Measurements from ENCODE around the gene NFYA.

The NFYA gene

GRCh38 chr6:41132254-41132653 lies 59.5 kb downstream of the NFYA start:
- Histone ChIP-seq H3K79me2 (ENCODE audit: control insufficient read depth, low read length) (no peaks in the 10 kb centered on the region), H3K4me3 (ENCODE audit: low read length) (no peak overlapping the region), H3K4me1 (ENCODE audit: control insufficient read depth, low read length) (no peaks in the 10 kb centered on the region), H3K27me3 (ENCODE audit: control insufficient read depth, low read length) (no peaks in the 10 kb centered on the region), H3K9me2 (replicated peaks; ENCODE audit: control insufficient read depth, low read length) (no peaks in the 10 kb centered on the region), H4K20me1 (ENCODE audit: control insufficient read depth, insufficient read depth, low read depth, low read length) (no peaks in the 10 kb centered on the region), H3K36me3 (ENCODE audit: control insufficient read depth, low read length) (no peaks in the 10 kb centered on the region), H3F3A (ENCODE audit: control insufficient read depth, insufficient read depth) (no peaks in the 10 kb centered on the region), H3K27ac (ENCODE audit: low read depth, low read length) (no peak overlapping the region), H3K9me3 (ENCODE audit: control insufficient read depth, insufficient read depth, low read length) (no peaks in the 10 kb centered on the region), H3K4me2 (ENCODE audit: low read length) (no peak overlapping the region)
- TF ChIP-seq EZH2phosphoT487 (IDR thresholded peaks at IDR 0.05; ENCODE audit: borderline replicate concordance, low read length) (no peak), CTCF (IDR thresholded peaks at IDR 0.05; ENCODE audit: low read depth, low read length, poor library complexity, severe bottlenecking) (no peak)

GRCh38 chr6:41135062-41135832 lies 62.5 kb downstream of the NFYA start:
- no peak for TF ChIP-seq CTCF (IDR thresholded peaks at IDR 0.05; ENCODE audit: low read depth, low read length, poor library complexity, severe bottlenecking)
- TF ChIP-seq EZH2phosphoT487 (IDR thresholded peaks at IDR 0.05; ENCODE audit: borderline replicate concordance, low read length), result no peak
- Histone ChIP-seq H4K20me1 (ENCODE audit: control insufficient read depth, insufficient read depth, low read depth, low read length) (no peaks in the 10 kb centered on the region), H3K27me3 (ENCODE audit: control insufficient read depth, low read length) (no peaks in the 10 kb centered on the region), H3K9me2 (replicated peaks; ENCODE audit: control insufficient read depth, low read length) (no peaks in the 10 kb centered on the region), H3K36me3 (ENCODE audit: control insufficient read depth, low read length) (no peaks in the 10 kb centered on the region), H3K79me2 (ENCODE audit: control insufficient read depth, low read length) (no peaks in the 10 kb centered on the region), H3K9me3 (ENCODE audit: control insufficient read depth, insufficient read depth, low read length) (no peaks in the 10 kb centered on the region), H3F3A (ENCODE audit: control insufficient read depth, insufficient read depth) (no peaks in the 10 kb centered on the region), H3K4me1 (ENCODE audit: control insufficient read depth, low read length) (no peaks in the 10 kb centered on the region), H3K27ac (ENCODE audit: low read depth, low read length) (no peak overlapping the region), H3K4me2 (ENCODE audit: low read length) (no peak overlapping the region), H3K4me3 (ENCODE audit: low read length) (no peak overlapping the region)

GRCh38 chr6:41136911-41137310 lies 64.1 kb downstream of the NFYA start:
- Histone ChIP-seq H3K9me2 (replicated peaks; ENCODE audit: control insufficient read depth, low read length) (no peaks in the 10 kb centered on the region), H4K20me1 (ENCODE audit: control insufficient read depth, insufficient read depth, low read depth, low read length) (no peaks in the 10 kb centered on the region), H3K36me3 (ENCODE audit: control insufficient read depth, low read length) (no peaks in the 10 kb centered on the region), H3K79me2 (ENCODE audit: control insufficient read depth, low read length) (no peaks in the 10 kb centered on the region), H3K9me3 (ENCODE audit: control insufficient read depth, insufficient read depth, low read length) (no peaks in the 10 kb centered on the region), H3K4me3 (ENCODE audit: low read length) (no peak overlapping the region), H3K27ac (ENCODE audit: low read depth, low read length) (no peak overlapping the region), H3K4me1 (ENCODE audit: control insufficient read depth, low read length) (no peaks in the 10 kb centered on the region), H3K4me2 (ENCODE audit: low read length) (no peak overlapping the region), H3F3A (ENCODE audit: control insufficient read depth, insufficient read depth) (no peaks in the 10 kb centered on the region), H3K27me3 (ENCODE audit: control insufficient read depth, low read length) (no peaks in the 10 kb centered on the region)
- TF ChIP-seq EZH2phosphoT487 (IDR thresholded peaks at IDR 0.05; ENCODE audit: borderline replicate concordance, low read length) (no peak), CTCF (IDR thresholded peaks at IDR 0.05; ENCODE audit: low read depth, low read length, poor library complexity, severe bottlenecking) (no peak)
